Erythroblast (primary cell): ENCODE data around the gene DSCAML1.

Source experiments
- GATA1 ChIP-seq: IDR thresholded peaks from 2 replicates; pipeline ENCODE4 v1.6.1; 2011; ENCODE audit warnings: low read depth, mild to moderate bottlenecking, control low read depth, low read length, moderate library complexity
- POLR2A ChIP-seq: IDR thresholded peaks from 2 replicates; pipeline ENCODE4 v1.6.1; 2011; ENCODE audit warnings: mild to moderate bottlenecking, low read length

DNA sequence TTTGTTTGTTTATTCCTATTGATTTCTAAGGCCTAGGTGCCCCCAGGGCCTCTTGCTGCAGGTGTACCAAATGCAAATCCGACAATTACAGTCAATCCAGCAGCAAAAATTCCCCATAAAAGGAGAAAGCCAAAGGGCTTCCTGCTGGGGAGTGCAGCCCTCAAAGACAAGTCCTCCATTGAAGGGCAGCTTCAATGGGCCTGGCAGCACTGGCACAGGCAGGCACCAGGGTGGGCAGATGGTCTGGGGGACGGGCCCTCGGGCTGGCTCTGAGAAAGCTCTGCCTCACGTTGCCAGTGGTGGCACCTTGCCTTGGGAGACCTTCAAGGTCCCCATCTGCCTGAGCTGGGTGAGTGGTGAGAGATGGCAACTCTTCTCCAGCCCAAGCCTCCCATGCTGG, 128.0 kb downstream of the DSCAML1 start:
- TF ChIP-seq POLR2A (no peak), GATA1 (no peak)
